MCF 10A (cell line): ENCODE data around the gene KAT6B. TPM values are rescaled to one million over a fixed set of nuclear protein-coding genes. Genes with fewer than 3 reads are reported as not detected.

Source experiments
- BruUV-seq: library from RNA; stranded (reverse); fragments of 400-500 nt; replicated peaks from 2 replicates; lab custom pipeline; 2021; lab: Mats Ljungman, UMichigan
- CTCF ChIA-PET: fragments of 300-600 bp; sonication (Branson Sonifier 250); formaldehyde crosslinking; extraction: SDS; loops from one replicate; lab custom pipeline; 2021; ENCODE audit warnings: antibody characterized with exemption, inconsistent platforms; lab: Yijun Ruan, JAX
- POLR2A ChIA-PET: fragments of 300-600, 350-650 bp; sonication (Branson Sonifier 250); formaldehyde crosslinking; extraction: SDS; loops from one replicate; lab custom pipeline; 2020; ENCODE audit warnings: antibody characterized with exemption, inconsistent platforms; lab: Yijun Ruan, JAX
- DNase-seq: peaks from one replicate; pipeline ENCODE4 v3.0.0-alpha.2; 2018; ENCODE audit not compliant: unreplicated experiment
- H3K27ac Mint-ChIP-seq: one replicate; pipeline ENCODE4 v1.8.0; 2022; ENCODE audit warnings: mild to moderate bottlenecking, low read depth, mixed read lengths; ENCODE audit not compliant: unreplicated experiment
- H3K27me3 Mint-ChIP-seq: one replicate; pipeline ENCODE4 v1.8.0; 2022; ENCODE audit warnings: mixed read lengths; ENCODE audit not compliant: insufficient read depth, unreplicated experiment
- H3K36me3 Mint-ChIP-seq: one replicate; pipeline ENCODE4 v1.8.0; 2022; ENCODE audit warnings: mild to moderate bottlenecking, moderate library complexity, mixed read lengths; ENCODE audit not compliant: insufficient read depth, unreplicated experiment
- H3K4me1 Mint-ChIP-seq: one replicate; pipeline ENCODE4 v1.8.0; 2022; ENCODE audit warnings: mixed read lengths; ENCODE audit not compliant: insufficient read depth, unreplicated experiment
- H3K4me3 Mint-ChIP-seq: one replicate; pipeline ENCODE4 v1.8.0; 2022; ENCODE audit warnings: mild to moderate bottlenecking, moderate library complexity, mixed read lengths; ENCODE audit not compliant: unreplicated experiment
- H3K9me3 Mint-ChIP-seq: one replicate; pipeline ENCODE4 v1.8.0; 2022; ENCODE audit warnings: mixed read lengths; ENCODE audit not compliant: unreplicated experiment
- intact Hi-C: fragments of 100-400 bp; cut with micrococcal nuclease; formaldehyde crosslinking; loops from 2 replicates; pipeline ENCODE4 v1.14.1; 2022
- total RNA-seq: library from RNA; stranded (reverse); gene quantifications from 2 replicates; pipeline ENCODE4 v1.2.3, GENCODE V29; 2022
- TF ChIP-seq, protein P1 (sequence below): fragments of 200-600 bp; IDR thresholded peaks from one replicate; pipeline ENCODE4 v1.8.0; 2022; ENCODE audit warnings: antibody characterized with exemption, mild to moderate bottlenecking; ENCODE audit not compliant: unreplicated experiment

The KAT6B gene
- total RNA-seq, 1 experiment from 2014 or later, result 18.3 TPM

DNA sequence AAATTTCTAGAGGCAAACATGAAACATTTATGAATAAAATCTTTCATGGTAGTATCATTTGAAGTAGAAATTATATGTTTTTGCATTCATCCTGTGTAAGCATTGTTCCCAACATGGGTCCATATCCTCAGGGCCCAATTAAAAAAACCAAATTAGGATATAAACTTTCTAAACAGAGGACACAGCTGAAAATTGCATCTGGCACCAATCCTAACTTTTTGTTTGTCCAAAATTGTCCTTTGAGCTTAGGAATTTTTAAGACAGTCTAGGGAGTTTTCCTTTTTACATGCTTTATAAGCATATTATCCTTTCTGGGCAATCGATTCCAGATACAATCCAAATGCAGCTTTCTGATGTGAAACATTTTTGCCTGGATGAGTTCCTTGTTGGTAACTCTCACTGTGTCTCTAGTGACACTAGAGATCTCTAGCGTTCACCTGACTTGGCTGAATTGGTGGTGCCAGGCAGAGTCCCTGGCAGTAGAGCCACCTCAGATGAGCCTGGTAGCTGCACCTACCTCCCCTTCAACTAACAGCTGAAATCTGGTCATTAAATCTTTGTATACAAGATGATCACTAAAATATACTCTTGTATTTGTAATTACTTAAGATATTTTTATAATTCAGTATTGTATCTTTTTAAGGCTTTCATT is 147.5 kb downstream of the KAT6B start:
- Mint-ChIP-seq H3K9me3 (no peaks in the 10 kb centered on the region), H3K4me3 (no peak overlapping the region), H3K27ac (no peak overlapping the region), H3K36me3 (peaks cover 23% of the 10 kb centered on the region), H3K4me1 (peaks cover 5% of the 10 kb centered on the region), H3K27me3 (no peaks in the 10 kb centered on the region)
- TF ChIP-seq, protein P1, sequence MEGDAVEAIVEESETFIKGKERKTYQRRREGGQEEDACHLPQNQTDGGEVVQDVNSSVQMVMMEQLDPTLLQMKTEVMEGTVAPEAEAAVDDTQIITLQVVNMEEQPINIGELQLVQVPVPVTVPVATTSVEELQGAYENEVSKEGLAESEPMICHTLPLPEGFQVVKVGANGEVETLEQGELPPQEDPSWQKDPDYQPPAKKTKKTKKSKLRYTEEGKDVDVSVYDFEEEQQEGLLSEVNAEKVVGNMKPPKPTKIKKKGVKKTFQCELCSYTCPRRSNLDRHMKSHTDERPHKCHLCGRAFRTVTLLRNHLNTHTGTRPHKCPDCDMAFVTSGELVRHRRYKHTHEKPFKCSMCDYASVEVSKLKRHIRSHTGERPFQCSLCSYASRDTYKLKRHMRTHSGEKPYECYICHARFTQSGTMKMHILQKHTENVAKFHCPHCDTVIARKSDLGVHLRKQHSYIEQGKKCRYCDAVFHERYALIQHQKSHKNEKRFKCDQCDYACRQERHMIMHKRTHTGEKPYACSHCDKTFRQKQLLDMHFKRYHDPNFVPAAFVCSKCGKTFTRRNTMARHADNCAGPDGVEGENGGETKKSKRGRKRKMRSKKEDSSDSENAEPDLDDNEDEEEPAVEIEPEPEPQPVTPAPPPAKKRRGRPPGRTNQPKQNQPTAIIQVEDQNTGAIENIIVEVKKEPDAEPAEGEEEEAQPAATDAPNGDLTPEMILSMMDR, result no peak
- CTCF ChIA-PET, result interaction anchor here (0.7 kb wide), 1 partner anchor 19 kb away, joined by 3 read pairs; no protein-coding TSS in a partner anchor
- BruUV-seq, result no TSS peak
- intact Hi-C loops, result no loop called here
- no peak for DNase-seq
- POLR2A ChIA-PET, result no interaction called here

GRCh38 chr10:74975758-74976157 is 149.4 kb downstream of the KAT6B start:
- intact Hi-C loops, result no loop called here
- ChIA-PET POLR2A (interaction anchor here (0.6 to 0.7 kb wide), 2 partner anchors 39 to 85 kb away, joined by 3 to 4 read pairs; no protein-coding TSS in a partner anchor), CTCF (interaction anchor here (0.5 to 1.2 kb wide), 2 partner anchors 44 to 732 kb away, joined by 3 read pairs; no protein-coding TSS in a partner anchor)
- no peak overlapping the region for H3K27ac Mint-ChIP-seq
- H3K36me3 Mint-ChIP-seq, result peaks cover 28% of the 10 kb centered on the region
- no peaks in the 10 kb centered on the region for H3K4me1 Mint-ChIP-seq
- no peak overlapping the region for H3K4me3 Mint-ChIP-seq
- TF ChIP-seq, protein P1, result no peak
- no peaks in the 10 kb centered on the region for H3K27me3 Mint-ChIP-seq
- BruUV-seq, result no TSS peak
- H3K9me3 Mint-ChIP-seq, result no peaks in the 10 kb centered on the region
- no peak for DNase-seq

GRCh38 chr10:74976565-74976964 is 150.2 kb downstream of the KAT6B start:
- DNase-seq, result no peak
- H3K36me3 Mint-ChIP-seq, result peaks cover 28% of the 10 kb centered on the region
- POLR2A ChIA-PET, result no interaction called here
- H3K4me3 Mint-ChIP-seq, result no peak overlapping the region
- BruUV-seq, result no TSS peak
- CTCF ChIA-PET, result interaction anchor here (0.6 to 1.2 kb wide), 2 partner anchors 43 to 90 kb away, joined by 3 read pairs; no protein-coding TSS in a partner anchor
- intact Hi-C loops, result no loop called here
- H3K27ac Mint-ChIP-seq, result no peak overlapping the region
- no peaks in the 10 kb centered on the region for H3K27me3 Mint-ChIP-seq
- no peaks in the 10 kb centered on the region for H3K4me1 Mint-ChIP-seq
- TF ChIP-seq, protein P1, result no peak
- no peaks in the 10 kb centered on the region for H3K9me3 Mint-ChIP-seq

DNA sequence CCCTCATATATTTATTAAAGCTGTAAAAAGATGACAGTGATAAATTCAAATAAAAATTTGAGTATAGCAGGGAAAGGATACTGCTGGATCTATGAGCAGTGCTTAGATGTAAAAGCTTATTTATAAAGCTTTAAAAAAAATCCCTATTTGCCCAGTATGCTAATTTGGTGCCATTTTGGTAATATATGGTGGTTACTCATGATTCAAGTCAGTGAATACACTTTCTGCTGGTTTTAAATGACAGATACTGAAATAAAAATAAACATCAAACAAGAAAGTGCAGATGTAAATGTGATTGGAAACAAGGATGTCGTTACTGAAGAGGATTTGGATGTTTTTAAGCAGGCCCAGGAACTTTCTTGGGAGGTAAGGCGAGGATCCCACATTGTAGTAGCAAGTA is 150.7 kb downstream of the KAT6B start:
- no TSS peak for BruUV-seq
- CTCF ChIA-PET, result interaction anchor here (0.6 to 1.2 kb wide), 2 partner anchors 43 to 89 kb away, joined by 3 read pairs; no protein-coding TSS in a partner anchor
- TF ChIP-seq, protein P1, result no peak

More for the DNA sequence above, 150.7 kb downstream of the KAT6B start:
- Mint-ChIP-seq H3K27ac (no peak overlapping the region), H3K27me3 (no peaks in the 10 kb centered on the region), H3K4me1 (no peaks in the 10 kb centered on the region), H3K9me3 (no peaks in the 10 kb centered on the region), H3K36me3 (peaks cover 32% of the 10 kb centered on the region), H3K4me3 (no peak overlapping the region)
- DNase-seq, result no peak
- POLR2A ChIA-PET, result interaction anchor here (0.6 kb wide), 1 partner anchor 53 kb away, joined by 3 read pairs; no protein-coding TSS in a partner anchor
- intact Hi-C loops, result no loop called here
